Activated CD8-positive, alpha-beta T cell treated with anti-CD3 and anti-CD28 coated beads for 36 hours (primary cell): ENCODE results near the gene OPN3. TPM values are rescaled to one million over a fixed set of nuclear protein-coding genes. Genes with fewer than 3 reads are reported as not detected.

Source experiments
- ATAC-seq: fragments of 200-7000 bp; cut with Tn5 transposase; one replicate; pipeline ENCODE4 v1.10.0; 2021; ENCODE audit warnings: mild to moderate bottlenecking, moderate library complexity
- CTCF ChIA-PET: fragments of 350-600 bp; sonication (Branson Sonifier 250); formaldehyde crosslinking; loops from one replicate; lab custom pipeline; 2021; ENCODE audit warnings: antibody characterized with exemption; lab: Charles Lee
- POLR2A ChIA-PET: fragments of 350-600 bp; sonication (Branson Sonifier 250); formaldehyde crosslinking; loops from one replicate; lab custom pipeline; 2021; ENCODE audit warnings: antibody characterized with exemption; lab: Charles Lee
- DNase-seq: peaks from one replicate; pipeline ENCODE4 v3.0.0-alpha.2; 2020
- H3K27ac Mint-ChIP-seq: one replicate; pipeline ENCODE4 v1.8.0; 2021; ENCODE audit warnings: mild to moderate bottlenecking, mixed read lengths
- H3K27me3 Mint-ChIP-seq: one replicate; pipeline ENCODE4 v1.8.0; 2021; ENCODE audit warnings: mixed read lengths
- H3K36me3 Mint-ChIP-seq: one replicate; pipeline ENCODE4 v1.8.0; 2021; ENCODE audit warnings: low read depth, mixed read lengths
- H3K4me1 Mint-ChIP-seq: one replicate; pipeline ENCODE4 v1.8.0; 2021; ENCODE audit warnings: low read depth, mixed read lengths
- H3K4me3 Mint-ChIP-seq: one replicate; pipeline ENCODE4 v1.8.0; 2021; ENCODE audit warnings: mild to moderate bottlenecking, moderate library complexity, mixed read lengths
- H3K9me3 Mint-ChIP-seq: one replicate; pipeline ENCODE4 v1.8.0; 2021; ENCODE audit warnings: mixed read lengths
- intact Hi-C: fragments of 100-400 bp; cut with micrococcal nuclease; formaldehyde crosslinking; loops from one replicate; pipeline ENCODE4 v1.10.0; 2022
- total RNA-seq, 2 experiments: library from RNA; stranded (reverse); gene quantifications; one replicate each; pipeline ENCODE4 v1.2.3, GENCODE V29; 2021
- TF ChIP-seq, protein P1 (sequence below): fragments of 200-600 bp; IDR thresholded peaks from one replicate; pipeline ENCODE4 v1.8.0; 2022; ENCODE audit warnings: antibody characterized with exemption, mild to moderate bottlenecking

The OPN3 gene
- total RNA-seq, 2 experiments from 2014 or later: 9.9 to 11.8 TPM

DNA sequence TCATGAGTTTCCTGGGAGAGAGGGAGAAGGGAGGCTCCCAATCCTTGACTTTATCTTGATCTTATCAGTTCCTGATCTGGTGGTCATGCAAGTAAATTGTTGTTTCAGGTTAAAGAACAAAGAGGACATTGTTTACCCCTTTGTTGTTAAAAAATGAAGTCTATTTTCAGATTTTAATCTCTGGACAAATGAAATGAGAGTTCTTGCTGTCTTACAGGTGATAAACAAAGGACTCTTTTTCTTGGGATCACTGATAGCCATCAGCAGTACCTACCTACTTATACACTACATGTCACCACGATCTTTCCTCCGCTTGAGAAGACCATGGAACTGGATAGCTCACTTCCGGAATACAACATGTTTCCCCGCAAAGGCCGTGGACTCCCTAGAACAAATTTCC is 48.4 kb downstream of the OPN3 start:
- Mint-ChIP-seq H3K27ac (peak overlapping the region; percentile 25), H3K36me3 (peaks cover 8% of the 10 kb centered on the region), H3K9me3 (no peaks in the 10 kb centered on the region), H3K27me3 (no peaks in the 10 kb centered on the region), H3K4me3 (no peak overlapping the region), H3K4me1 (peaks cover 18% of the 10 kb centered on the region)
- TF ChIP-seq, protein P1, sequence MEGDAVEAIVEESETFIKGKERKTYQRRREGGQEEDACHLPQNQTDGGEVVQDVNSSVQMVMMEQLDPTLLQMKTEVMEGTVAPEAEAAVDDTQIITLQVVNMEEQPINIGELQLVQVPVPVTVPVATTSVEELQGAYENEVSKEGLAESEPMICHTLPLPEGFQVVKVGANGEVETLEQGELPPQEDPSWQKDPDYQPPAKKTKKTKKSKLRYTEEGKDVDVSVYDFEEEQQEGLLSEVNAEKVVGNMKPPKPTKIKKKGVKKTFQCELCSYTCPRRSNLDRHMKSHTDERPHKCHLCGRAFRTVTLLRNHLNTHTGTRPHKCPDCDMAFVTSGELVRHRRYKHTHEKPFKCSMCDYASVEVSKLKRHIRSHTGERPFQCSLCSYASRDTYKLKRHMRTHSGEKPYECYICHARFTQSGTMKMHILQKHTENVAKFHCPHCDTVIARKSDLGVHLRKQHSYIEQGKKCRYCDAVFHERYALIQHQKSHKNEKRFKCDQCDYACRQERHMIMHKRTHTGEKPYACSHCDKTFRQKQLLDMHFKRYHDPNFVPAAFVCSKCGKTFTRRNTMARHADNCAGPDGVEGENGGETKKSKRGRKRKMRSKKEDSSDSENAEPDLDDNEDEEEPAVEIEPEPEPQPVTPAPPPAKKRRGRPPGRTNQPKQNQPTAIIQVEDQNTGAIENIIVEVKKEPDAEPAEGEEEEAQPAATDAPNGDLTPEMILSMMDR: no peak
- CTCF ChIA-PET: interaction anchor here (0.7 to 1.3 kb wide), 2 partner anchors 10 to 19 kb away, joined by 3 read pairs; no protein-coding TSS in a partner anchor
- ATAC-seq (no peak), DNase-seq (no peak)
- intact Hi-C loops: loop anchor here (5.0 kb wide), 1 partner anchor 59 kb away; the partner anchor contains the start of gene KMO
- POLR2A ChIA-PET: interaction anchor here (1.2 to 1.5 kb wide), 4 partner anchors 22 to 56 kb away, joined by 3 to 6 read pairs (median 4); partner anchors contain the start of genes CHML and OPN3

DNA sequence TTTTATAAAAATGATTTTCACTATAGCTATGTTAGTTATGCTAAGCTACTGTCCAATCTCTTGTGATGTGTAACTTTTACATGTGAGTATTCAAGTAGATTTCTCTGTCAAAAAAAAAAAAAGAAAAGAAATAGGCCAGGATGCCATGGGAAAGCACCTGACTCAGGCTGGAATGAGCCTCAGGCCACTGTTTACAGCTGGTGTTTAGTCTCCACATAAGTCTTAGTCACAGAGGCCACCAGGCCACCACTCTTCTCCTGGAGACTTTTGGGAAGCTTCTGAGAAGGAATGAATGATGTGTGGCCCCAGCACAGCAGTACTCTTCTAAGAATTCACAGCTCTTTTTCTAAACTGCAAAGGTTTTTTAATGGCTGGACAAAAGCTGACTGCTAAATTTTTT is 48.9 kb downstream of the OPN3 start:
- no peaks in the 10 kb centered on the region for H3K9me3 Mint-ChIP-seq
- ATAC-seq (no peak), DNase-seq (no peak)
- ChIA-PET CTCF (interaction anchor here (0.7 to 1.3 kb wide), 2 partner anchors 9 to 20 kb away, joined by 3 read pairs; no protein-coding TSS in a partner anchor), POLR2A (interaction anchor here (1.2 to 1.5 kb wide), 4 partner anchors 23 to 55 kb away, joined by 3 to 6 read pairs (median 4); partner anchors contain the start of genes CHML and OPN3)
- H3K27ac Mint-ChIP-seq: no peak overlapping the region
- H3K36me3 Mint-ChIP-seq: peaks cover 8% of the 10 kb centered on the region
- no peaks in the 10 kb centered on the region for H3K27me3 Mint-ChIP-seq
- H3K4me1 Mint-ChIP-seq: peaks cover 18% of the 10 kb centered on the region
- H3K4me3 Mint-ChIP-seq: no peak overlapping the region
- intact Hi-C loops: loop anchor here (5.0 kb wide), 1 partner anchor 59 kb away; the partner anchor contains the start of gene KMO
- TF ChIP-seq, protein P1: no peak

DNA sequence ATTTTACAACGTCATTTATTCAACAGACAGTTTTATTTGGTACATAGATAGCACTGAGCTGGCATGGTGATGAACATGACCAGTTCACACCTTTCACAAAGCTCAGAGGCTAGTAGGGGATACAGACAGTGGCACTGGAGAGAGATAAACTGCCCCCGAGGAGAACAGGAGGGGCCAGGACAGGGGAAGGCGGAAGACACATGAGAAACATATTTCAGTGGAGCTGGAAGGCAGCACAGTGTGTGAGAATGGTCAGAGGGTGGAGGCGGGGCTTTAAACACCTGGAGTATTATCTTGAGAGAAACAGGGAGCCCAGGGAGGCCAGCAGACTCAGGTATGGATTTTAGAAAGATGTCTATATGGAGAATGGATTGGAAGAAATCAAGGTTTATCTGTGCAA is 49.5 kb downstream of the OPN3 start:
- H3K4me3 Mint-ChIP-seq: no peak overlapping the region
- H3K27me3 Mint-ChIP-seq: no peaks in the 10 kb centered on the region
- ATAC-seq: no peak
- peaks cover 8% of the 10 kb centered on the region for H3K36me3 Mint-ChIP-seq
- intact Hi-C loops: loop anchor here (5.0 kb wide), 1 partner anchor 58 kb away; the partner anchor contains the start of gene KMO
- TF ChIP-seq, protein P1: no peak
- no peaks in the 10 kb centered on the region for H3K9me3 Mint-ChIP-seq
- H3K4me1 Mint-ChIP-seq: peaks cover 18% of the 10 kb centered on the region
- H3K27ac Mint-ChIP-seq: no peak overlapping the region
- ChIA-PET CTCF (interaction anchor here (0.7 kb wide), 1 partner anchor 9 kb away, joined by 3 read pairs; no protein-coding TSS in a partner anchor), POLR2A (interaction anchor here (1.2 to 1.5 kb wide), 2 partner anchors 50 to 55 kb away, joined by 3 read pairs; partner anchors contain the start of genes CHML and OPN3)
- no peak for DNase-seq

DNA sequence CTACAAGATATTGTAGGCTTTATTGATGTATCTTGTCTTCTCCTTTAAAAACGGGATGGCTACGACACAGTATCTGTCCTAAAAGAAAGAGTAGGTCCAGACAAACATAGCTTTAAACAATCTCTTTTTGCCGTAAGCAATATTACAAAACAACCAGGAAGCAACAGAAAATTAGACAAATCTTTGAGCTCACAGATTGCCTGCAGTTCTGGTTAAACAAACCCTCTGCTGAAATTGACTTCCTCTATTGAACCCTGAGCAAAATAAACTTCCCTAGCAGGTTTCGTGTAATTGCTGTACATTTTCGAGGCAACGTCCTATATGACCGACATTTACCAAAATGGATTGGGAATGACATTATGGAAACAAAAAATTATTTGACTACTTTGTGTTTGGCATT is 50.6 kb downstream of the OPN3 start:
- intact Hi-C loops: no loop called here
- no peaks in the 10 kb centered on the region for H3K27me3 Mint-ChIP-seq
- ATAC-seq: no peak
- POLR2A ChIA-PET: no interaction called here
- CTCF ChIA-PET: interaction anchor here (1.1 kb wide), 1 partner anchor 21 kb away, joined by 3 read pairs; no protein-coding TSS in a partner anchor
- H3K4me3 Mint-ChIP-seq: no peak overlapping the region
- TF ChIP-seq, protein P1: no peak
- no peaks in the 10 kb centered on the region for H3K9me3 Mint-ChIP-seq
- peaks cover 18% of the 10 kb centered on the region for H3K4me1 Mint-ChIP-seq
- H3K36me3 Mint-ChIP-seq: peaks cover 6% of the 10 kb centered on the region
- H3K27ac Mint-ChIP-seq: no peak overlapping the region
- no peak for DNase-seq

DNA sequence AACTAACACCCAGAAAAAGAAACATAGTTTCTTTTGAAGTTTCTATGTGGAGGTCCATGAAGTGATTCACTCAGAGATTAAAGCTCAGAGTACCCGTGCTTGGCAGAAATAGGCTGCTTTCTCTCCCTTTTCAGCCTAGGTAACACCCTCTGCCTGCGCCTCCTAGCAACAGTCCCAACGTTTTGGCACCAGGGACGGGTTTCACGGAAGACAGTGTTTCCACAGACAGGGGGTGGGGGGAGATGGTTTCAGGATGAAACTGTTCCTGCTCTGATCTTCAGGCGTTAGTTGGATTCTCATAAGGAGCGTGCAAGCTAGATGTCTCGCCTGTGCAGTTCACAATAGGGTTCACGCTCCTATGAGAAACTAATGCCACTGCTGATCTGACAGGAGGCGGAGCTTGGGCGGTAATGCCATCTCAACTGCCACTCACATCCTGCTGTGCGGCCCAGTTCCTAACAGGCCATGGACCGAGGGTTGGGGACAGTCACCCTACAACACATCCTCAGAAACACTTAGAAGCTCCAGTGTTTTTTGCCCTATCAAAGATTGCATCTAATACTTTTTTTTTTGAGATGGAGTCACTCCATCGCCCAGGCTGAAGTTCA is 53.2 kb downstream of the OPN3 start:
- TF ChIP-seq, protein P1: no peak
- H3K9me3 Mint-ChIP-seq: peaks cover 6% of the 10 kb centered on the region
- H3K27ac Mint-ChIP-seq: no peak overlapping the region
- no peak for DNase-seq
- H3K4me3 Mint-ChIP-seq: no peak overlapping the region
- peaks cover 8% of the 10 kb centered on the region for H3K4me1 Mint-ChIP-seq
- ChIA-PET CTCF (no interaction called here), POLR2A (no interaction called here)
- peaks cover 7% of the 10 kb centered on the region for H3K27me3 Mint-ChIP-seq
- intact Hi-C loops: no loop called here
- no peak for ATAC-seq
- peaks cover 8% of the 10 kb centered on the region for H3K36me3 Mint-ChIP-seq
